Measurements from ENCODE around the gene RGS1. TPM values are rescaled to one million over a fixed set of nuclear protein-coding genes. Genes with fewer than 3 reads are reported as not detected.
A peak's percentile ranks its signal among the peaks of the same experiment; 100 is the strongest.

The RGS1 gene
- total RNA-seq, 1 donor, result not detected

- TF ChIP-seq, protein P1, sequence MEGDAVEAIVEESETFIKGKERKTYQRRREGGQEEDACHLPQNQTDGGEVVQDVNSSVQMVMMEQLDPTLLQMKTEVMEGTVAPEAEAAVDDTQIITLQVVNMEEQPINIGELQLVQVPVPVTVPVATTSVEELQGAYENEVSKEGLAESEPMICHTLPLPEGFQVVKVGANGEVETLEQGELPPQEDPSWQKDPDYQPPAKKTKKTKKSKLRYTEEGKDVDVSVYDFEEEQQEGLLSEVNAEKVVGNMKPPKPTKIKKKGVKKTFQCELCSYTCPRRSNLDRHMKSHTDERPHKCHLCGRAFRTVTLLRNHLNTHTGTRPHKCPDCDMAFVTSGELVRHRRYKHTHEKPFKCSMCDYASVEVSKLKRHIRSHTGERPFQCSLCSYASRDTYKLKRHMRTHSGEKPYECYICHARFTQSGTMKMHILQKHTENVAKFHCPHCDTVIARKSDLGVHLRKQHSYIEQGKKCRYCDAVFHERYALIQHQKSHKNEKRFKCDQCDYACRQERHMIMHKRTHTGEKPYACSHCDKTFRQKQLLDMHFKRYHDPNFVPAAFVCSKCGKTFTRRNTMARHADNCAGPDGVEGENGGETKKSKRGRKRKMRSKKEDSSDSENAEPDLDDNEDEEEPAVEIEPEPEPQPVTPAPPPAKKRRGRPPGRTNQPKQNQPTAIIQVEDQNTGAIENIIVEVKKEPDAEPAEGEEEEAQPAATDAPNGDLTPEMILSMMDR (IDR thresholded peaks at IDR 0.05; ENCODE audit: insufficient read depth, low read depth, low read length), result no peak
- no peak overlapping the region for H3K4me3 ChIP-seq (ENCODE audit: low read depth, low read length)
- DNase-seq (ENCODE audit: low read depth), result no peak
Measured at GRCh38 chr1:192554904-192555303, 20.7 kb upstream of the RGS1 start.

DNA sequence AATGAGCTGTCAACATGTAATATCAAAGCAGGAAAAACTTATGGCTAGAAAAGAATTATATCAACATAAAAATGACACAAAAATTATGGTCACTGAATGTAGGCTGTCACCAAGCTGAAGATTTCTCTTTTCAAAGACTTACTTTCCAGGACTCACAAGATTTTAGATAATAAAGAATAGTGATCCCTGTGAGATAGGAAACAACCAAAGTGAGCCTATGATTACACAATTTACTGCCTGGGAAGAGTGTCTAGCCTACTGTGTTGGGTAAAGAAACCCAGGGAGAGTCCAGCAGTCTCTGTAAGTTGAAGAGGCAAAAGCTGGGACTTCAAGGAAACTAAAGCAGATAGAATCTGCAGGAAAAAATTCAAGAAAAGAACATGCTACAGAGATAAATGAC is 20.2 kb upstream of the RGS1 start:
- DNase-seq (ENCODE audit: low read depth), result no peak
- TF ChIP-seq, protein P1 (IDR thresholded peaks at IDR 0.05; ENCODE audit: insufficient read depth, low read depth, low read length), result no peak
- no peak overlapping the region for H3K4me3 ChIP-seq (ENCODE audit: low read depth, low read length)

DNA sequence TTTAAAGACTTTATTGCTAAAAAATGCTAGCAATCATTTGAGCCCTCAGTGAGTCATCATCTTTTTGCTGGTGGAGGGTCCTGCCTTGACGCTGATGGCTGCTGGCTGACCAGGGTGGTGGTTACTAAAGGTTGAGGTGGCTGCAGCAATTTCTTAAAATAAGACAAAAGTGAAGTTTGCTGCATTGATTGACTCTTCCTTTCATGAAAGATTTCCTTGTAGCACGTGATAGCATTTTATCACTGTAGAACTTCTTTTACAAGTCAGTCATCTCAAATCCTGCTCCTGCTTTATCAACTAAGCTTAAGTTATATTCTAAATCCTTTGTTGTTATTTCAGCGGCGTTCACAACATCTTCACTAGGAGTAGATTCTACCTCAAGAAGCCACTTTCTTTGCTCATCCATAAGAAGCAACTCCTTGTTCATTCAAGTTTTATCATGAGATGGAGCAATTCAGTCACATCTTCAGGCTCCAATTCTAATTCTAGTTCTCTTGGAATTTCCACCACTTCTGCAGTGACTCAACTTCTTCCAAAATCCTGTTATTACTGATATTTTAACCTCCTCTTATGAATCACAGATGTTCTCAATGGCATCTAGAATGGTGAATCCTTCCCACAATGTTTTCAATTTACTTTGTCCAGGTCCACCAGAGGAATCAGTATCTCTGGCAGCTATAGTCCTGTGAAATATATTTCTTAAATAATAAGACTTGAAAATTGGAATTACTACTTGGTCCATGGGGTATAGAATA is 17.6 kb upstream of the RGS1 start:
- TF ChIP-seq, protein P1 (IDR thresholded peaks at IDR 0.05; ENCODE audit: insufficient read depth, low read depth, low read length), result no peak
- no peak overlapping the region for H3K4me3 ChIP-seq (ENCODE audit: low read depth, low read length)
- DNase-seq (ENCODE audit: low read depth), result no peak

GRCh38 chr1:192559115-192560006 is 16.2 kb upstream of the RGS1 start:
- peak; percentile 94 for DNase-seq (ENCODE audit: low read depth)
- H3K4me3 ChIP-seq (ENCODE audit: low read depth, low read length), result no peak overlapping the region
- TF ChIP-seq, protein P1 (IDR thresholded peaks at IDR 0.05; ENCODE audit: insufficient read depth, low read depth, low read length), result no peak

- TF ChIP-seq, protein P1 (IDR thresholded peaks at IDR 0.05; ENCODE audit: insufficient read depth, low read depth, low read length), result no peak
- no peak overlapping the region for H3K4me3 ChIP-seq (ENCODE audit: low read depth, low read length)
- DNase-seq (ENCODE audit: low read depth), result no peak
Measured at GRCh38 chr1:192561301-192561700, 14.3 kb upstream of the RGS1 start.

DNA sequence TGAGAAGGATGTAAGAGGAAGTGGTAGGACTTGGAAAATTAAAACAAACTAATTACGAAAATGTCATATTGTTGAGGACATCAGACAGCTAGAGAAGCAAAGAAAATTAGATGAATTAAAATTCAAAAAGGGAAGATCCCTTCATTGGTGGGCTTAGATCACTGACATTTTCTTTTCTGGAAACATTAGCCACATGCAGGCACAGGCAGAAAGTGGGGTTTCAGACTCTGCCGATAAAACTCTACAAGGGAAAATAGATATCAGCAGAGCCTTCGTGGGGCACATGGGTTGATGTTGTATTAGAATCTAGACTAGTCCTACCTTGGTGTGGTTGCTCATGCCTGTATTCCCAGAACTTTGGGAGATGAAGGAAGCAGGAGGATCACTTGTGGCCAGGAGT is 12.4 kb upstream of the RGS1 start:
- H3K4me3 ChIP-seq (ENCODE audit: low read depth, low read length), result no peak overlapping the region
- no peak for DNase-seq (ENCODE audit: low read depth)
- TF ChIP-seq, protein P1 (IDR thresholded peaks at IDR 0.05; ENCODE audit: insufficient read depth, low read depth, low read length), result no peak
